Measurements from ENCODE around the gene MYL7. TPM values are rescaled to one million over a fixed set of nuclear protein-coding genes. Genes with fewer than 3 reads are reported as not detected.

MYL7 gene
- polyA plus RNA-seq, 2 donors: 0.12 to 0.53 TPM

- peaks cover 3 to 4% of the 10 kb centered on the region in 2 donors for H3K4me1 ChIP-seq (ENCODE audit: control insufficient read depth in 2 of 2, insufficient read depth in 2 of 2, low read length in 1 of 2)
- peak within 1 kb of the TSS; percentile 62 to 83 for H3K4me3 ChIP-seq (ENCODE audit: low read depth in 1 of 2, low read length in 2 of 2)
- H3K27ac ChIP-seq (ENCODE audit: low read depth in 2 of 2, low read length in 1 of 2): peak within 1 kb of the TSS; percentile 79 to 93
- H3K27me3 ChIP-seq (ENCODE audit: control insufficient read depth in 1 of 2, insufficient read depth in 2 of 2, low read length in 2 of 2): no peaks in the 10 kb centered on the region
- no peaks in the 10 kb centered on the region for H3K9me3 ChIP-seq (ENCODE audit: control insufficient read depth in 2 of 2, insufficient read depth in 1 of 2, low read depth in 1 of 2, low read length in 1 of 2)
- 0 to 1% methylated on average over 85 to 86 of the region's 86 CpGs for WGBS, 2 donors
- peaks cover 3 to 15% of the 10 kb centered on the region in 2 donors for H3K36me3 ChIP-seq (ENCODE audit: control insufficient read depth in 2 of 2, insufficient read depth in 2 of 2, low read length in 1 of 2)
Measured at GRCh38 chr7:44123190-44124003, 17.7 kb downstream of the MYL7 start, which contains the start of gene POLD2. TSS of gene POLD2 (minus strand) at chr7:44123548. CDS start at chr7:44122053, 1,495 bp downstream.

DNA sequence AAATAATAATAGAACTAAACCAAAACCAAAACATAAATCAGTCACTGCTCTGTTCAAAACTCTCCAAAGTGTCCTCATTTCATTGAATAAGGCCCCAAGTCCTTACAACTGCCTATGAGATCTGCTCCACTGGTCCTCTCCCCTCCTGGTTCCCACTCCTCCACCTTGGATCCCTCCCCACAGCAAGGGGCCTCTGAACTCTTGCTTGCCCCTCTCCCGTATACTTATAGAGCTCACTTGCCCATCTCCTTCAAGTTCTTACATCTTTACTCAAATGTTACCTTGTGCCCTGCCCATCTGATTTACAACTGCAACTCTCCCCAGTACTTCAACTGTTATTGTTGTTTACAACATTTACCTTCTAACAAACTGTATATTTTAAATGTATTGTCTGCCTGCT is 18.6 kb downstream of the MYL7 start:
- H3K27ac ChIP-seq (ENCODE audit: low read depth in 2 of 2, low read length in 1 of 2): peak overlapping the region; percentile 14 to 41
- H3K9me3 ChIP-seq (ENCODE audit: control insufficient read depth in 2 of 2, insufficient read depth in 1 of 2, low read depth in 1 of 2, low read length in 1 of 2): no peaks in the 10 kb centered on the region
- H3K27me3 ChIP-seq (ENCODE audit: control insufficient read depth in 1 of 2, insufficient read depth in 2 of 2, low read length in 2 of 2): no peaks in the 10 kb centered on the region
- H3K36me3 ChIP-seq (ENCODE audit: control insufficient read depth in 2 of 2, insufficient read depth in 2 of 2, low read length in 1 of 2): peaks cover 6 to 22% of the 10 kb centered on the region in 2 donors
- 42 to 46% methylated on average over 1 of the region's 1 CpG for WGBS, 2 donors
- H3K4me3 ChIP-seq (ENCODE audit: low read depth in 1 of 2, low read length in 2 of 2): peak overlapping the region; percentile 62 to 83
- peaks cover 3 to 4% of the 10 kb centered on the region in 2 donors for H3K4me1 ChIP-seq (ENCODE audit: control insufficient read depth in 2 of 2, insufficient read depth in 2 of 2, low read length in 1 of 2)

DNA sequence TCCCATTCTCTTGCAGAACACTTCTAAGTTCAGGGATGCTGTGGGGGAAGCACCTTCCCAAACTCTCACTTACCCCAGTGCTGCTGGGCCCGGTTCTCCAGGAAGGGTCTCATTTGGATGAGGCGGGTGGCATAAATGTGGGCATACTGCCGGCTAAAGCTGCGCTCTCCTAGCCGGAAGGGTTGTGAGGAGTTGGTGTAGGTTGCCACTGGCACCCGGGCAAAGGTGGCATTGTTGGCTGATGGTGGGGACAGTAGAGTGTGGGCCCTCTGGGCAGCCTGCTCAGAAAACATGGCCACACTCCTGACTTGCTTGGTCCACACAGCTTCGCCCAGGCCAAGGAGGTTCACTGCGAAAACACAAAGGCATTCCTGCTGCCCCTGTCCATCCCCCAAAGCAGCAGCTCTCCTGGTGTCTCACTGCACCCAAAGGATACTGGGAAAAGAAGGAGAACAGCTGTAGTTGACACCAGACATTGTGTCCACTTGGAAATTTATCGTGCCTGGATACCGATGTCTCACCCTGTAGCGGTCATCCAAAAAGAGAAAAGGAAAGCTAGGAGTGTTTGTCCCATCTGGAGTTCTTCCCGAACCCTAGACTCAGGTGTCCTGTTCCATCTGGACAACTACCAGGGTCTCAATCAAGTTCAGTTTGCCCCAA is 19.2 kb downstream of the MYL7 start:
- H3K27me3 ChIP-seq (ENCODE audit: control insufficient read depth in 1 of 2, insufficient read depth in 2 of 2, low read length in 2 of 2): no peaks in the 10 kb centered on the region
- H3K36me3 ChIP-seq (ENCODE audit: control insufficient read depth in 2 of 2, insufficient read depth in 2 of 2, low read length in 1 of 2): peaks cover 7 to 27% of the 10 kb centered on the region in 2 donors
- H3K4me3 ChIP-seq (ENCODE audit: low read depth in 1 of 2, low read length in 2 of 2): peak overlapping the region in 1 of 2 donors; percentile 62
- H3K4me1 ChIP-seq (ENCODE audit: control insufficient read depth in 2 of 2, insufficient read depth in 2 of 2, low read length in 1 of 2): peaks cover 3 to 7% of the 10 kb centered on the region in 2 donors
- 84 to 91% methylated on average over 12 of the region's 12 CpGs for WGBS, 2 donors
- no peak overlapping the region for H3K27ac ChIP-seq (ENCODE audit: low read depth in 2 of 2, low read length in 1 of 2)
- H3K9me3 ChIP-seq (ENCODE audit: control insufficient read depth in 2 of 2, insufficient read depth in 1 of 2, low read depth in 1 of 2, low read length in 1 of 2): no peaks in the 10 kb centered on the region

GRCh38 chr7:44120395-44120794 is 20.7 kb downstream of the MYL7 start:
- no peak overlapping the region for H3K4me3 ChIP-seq (ENCODE audit: low read depth in 1 of 2, low read length in 2 of 2)
- 80 to 90% methylated on average over 6 of the region's 6 CpGs for WGBS, 2 donors
- peaks cover 13 to 42% of the 10 kb centered on the region in 2 donors for H3K36me3 ChIP-seq (ENCODE audit: control insufficient read depth in 2 of 2, insufficient read depth in 2 of 2, low read length in 1 of 2)
- H3K27me3 ChIP-seq (ENCODE audit: control insufficient read depth in 1 of 2, insufficient read depth in 2 of 2, low read length in 2 of 2): no peaks in the 10 kb centered on the region
- H3K9me3 ChIP-seq (ENCODE audit: control insufficient read depth in 2 of 2, insufficient read depth in 1 of 2, low read depth in 1 of 2, low read length in 1 of 2): no peaks in the 10 kb centered on the region
- peaks cover 3 to 9% of the 10 kb centered on the region in 2 donors for H3K4me1 ChIP-seq (ENCODE audit: control insufficient read depth in 2 of 2, insufficient read depth in 2 of 2, low read length in 1 of 2)
- no peak overlapping the region for H3K27ac ChIP-seq (ENCODE audit: low read depth in 2 of 2, low read length in 1 of 2)

DNA sequence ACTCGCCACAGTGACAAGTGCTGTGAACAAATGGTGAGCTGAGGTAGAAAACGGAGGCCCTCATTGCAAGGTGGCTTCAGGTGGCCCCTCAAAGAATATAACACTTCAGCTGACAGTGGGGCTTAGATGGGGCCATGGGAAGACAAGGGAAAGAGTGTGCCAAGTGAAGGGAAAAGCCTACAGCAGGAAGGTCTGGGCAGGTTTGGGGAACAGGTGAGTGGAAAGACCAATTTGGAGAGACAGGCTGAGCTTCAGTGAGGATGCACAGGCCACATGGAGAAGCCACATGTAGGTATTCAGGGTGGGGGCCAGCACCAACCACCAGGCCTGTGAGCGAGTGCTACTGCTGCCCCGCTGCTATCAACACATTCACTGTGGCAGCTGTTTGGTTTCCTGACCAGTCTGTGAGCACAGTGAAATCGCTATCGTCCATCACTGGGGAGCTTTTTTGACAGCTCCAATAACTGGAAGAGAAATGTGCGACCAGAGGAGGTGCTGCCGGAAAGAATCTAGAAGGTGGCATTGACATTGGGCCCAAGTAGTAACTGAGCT is 21.2 kb downstream of the MYL7 start:
- Histone ChIP-seq H3K27me3 (ENCODE audit: control insufficient read depth in 1 of 2, insufficient read depth in 2 of 2, low read length in 2 of 2) (no peaks in the 10 kb centered on the region), H3K4me3 (ENCODE audit: low read depth in 1 of 2, low read length in 2 of 2) (no peak overlapping the region), H3K36me3 (ENCODE audit: control insufficient read depth in 2 of 2, insufficient read depth in 2 of 2, low read length in 1 of 2) (peaks cover 16 to 45% of the 10 kb centered on the region in 2 donors), H3K9me3 (ENCODE audit: control insufficient read depth in 2 of 2, insufficient read depth in 1 of 2, low read depth in 1 of 2, low read length in 1 of 2) (no peaks in the 10 kb centered on the region), H3K27ac (ENCODE audit: low read depth in 2 of 2, low read length in 1 of 2) (no peak overlapping the region), H3K4me1 (ENCODE audit: control insufficient read depth in 2 of 2, insufficient read depth in 2 of 2, low read length in 1 of 2) (peaks cover 3 to 9% of the 10 kb centered on the region in 2 donors)
- WGBS, 2 donors: 79 to 90% methylated on average over 8 of the region's 8 CpGs

- no peaks in the 10 kb centered on the region for H3K27me3 ChIP-seq (ENCODE audit: control insufficient read depth in 1 of 2, insufficient read depth in 2 of 2, low read length in 2 of 2)
- WGBS, 2 donors: 90 to 93% methylated on average over 13 of the region's 13 CpGs
- peaks cover 9 to 11% of the 10 kb centered on the region in 2 donors for H3K4me1 ChIP-seq (ENCODE audit: control insufficient read depth in 2 of 2, insufficient read depth in 2 of 2, low read length in 1 of 2)
- H3K9me3 ChIP-seq (ENCODE audit: control insufficient read depth in 2 of 2, insufficient read depth in 1 of 2, low read depth in 1 of 2, low read length in 1 of 2): no peaks in the 10 kb centered on the region
- H3K4me3 ChIP-seq (ENCODE audit: low read depth in 1 of 2, low read length in 2 of 2): no peak overlapping the region
- H3K36me3 ChIP-seq (ENCODE audit: control insufficient read depth in 2 of 2, insufficient read depth in 2 of 2, low read length in 1 of 2): peaks cover 21 to 56% of the 10 kb centered on the region in 2 donors
- no peak overlapping the region for H3K27ac ChIP-seq (ENCODE audit: low read depth in 2 of 2, low read length in 1 of 2)
Measured at GRCh38 chr7:44117801-44118429, 23.2 kb downstream of the MYL7 start.

DNA sequence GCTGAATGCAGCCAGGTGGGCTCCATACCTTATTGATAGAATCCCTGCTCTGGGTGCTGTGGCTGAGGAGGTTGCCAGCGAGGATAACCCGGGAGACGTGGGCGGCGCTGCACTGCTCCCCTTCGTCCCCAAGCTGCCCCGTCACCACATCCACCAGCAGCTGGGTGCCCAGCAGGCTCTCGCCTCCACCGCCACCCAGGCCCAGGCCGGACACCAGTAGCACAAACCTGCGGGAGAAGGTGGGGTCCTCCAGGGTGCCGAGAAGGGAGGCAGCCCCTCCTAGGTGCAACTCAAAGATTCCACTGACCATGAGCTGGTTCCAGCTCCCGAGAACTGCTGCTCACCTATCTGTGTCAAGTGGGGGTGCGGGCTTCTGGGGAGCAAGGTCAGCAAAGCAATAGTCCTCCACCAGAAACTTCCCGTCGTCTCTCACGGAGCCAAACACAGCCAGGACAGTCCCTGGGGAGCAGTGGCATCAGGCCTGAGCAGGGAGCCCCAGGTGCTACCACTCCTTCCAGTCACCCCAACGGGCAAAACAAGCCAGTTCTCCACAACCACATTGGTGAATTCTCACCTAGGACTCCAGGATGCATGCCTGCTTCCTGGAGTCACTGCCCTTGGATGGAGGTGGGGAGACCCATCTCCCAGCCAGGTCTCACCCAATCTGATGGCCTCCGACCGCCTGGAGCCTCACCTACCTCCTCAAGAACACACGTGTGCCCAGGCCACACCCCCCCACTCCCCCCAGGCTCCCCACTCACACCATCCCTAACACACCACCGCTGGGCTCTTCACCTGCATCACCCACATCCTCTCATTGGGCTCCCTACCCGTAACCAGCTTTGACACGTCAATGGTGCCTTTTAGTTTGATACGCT is 24.1 kb downstream of the MYL7 start:
- H3K27ac ChIP-seq (ENCODE audit: low read depth in 2 of 2, low read length in 1 of 2): no peak overlapping the region
- WGBS, 2 donors: 88 to 89% methylated on average over 25 of the region's 25 CpGs
- H3K4me1 ChIP-seq (ENCODE audit: control insufficient read depth in 2 of 2, insufficient read depth in 2 of 2, low read length in 1 of 2): peaks cover 9 to 16% of the 10 kb centered on the region in 2 donors
- H3K36me3 ChIP-seq (ENCODE audit: control insufficient read depth in 2 of 2, insufficient read depth in 2 of 2, low read length in 1 of 2): peaks cover 21 to 56% of the 10 kb centered on the region in 2 donors
- H3K4me3 ChIP-seq (ENCODE audit: low read depth in 1 of 2, low read length in 2 of 2): no peak overlapping the region
- H3K9me3 ChIP-seq (ENCODE audit: control insufficient read depth in 2 of 2, insufficient read depth in 1 of 2, low read depth in 1 of 2, low read length in 1 of 2): no peaks in the 10 kb centered on the region
- no peaks in the 10 kb centered on the region for H3K27me3 ChIP-seq (ENCODE audit: control insufficient read depth in 1 of 2, insufficient read depth in 2 of 2, low read length in 2 of 2)

DNA sequence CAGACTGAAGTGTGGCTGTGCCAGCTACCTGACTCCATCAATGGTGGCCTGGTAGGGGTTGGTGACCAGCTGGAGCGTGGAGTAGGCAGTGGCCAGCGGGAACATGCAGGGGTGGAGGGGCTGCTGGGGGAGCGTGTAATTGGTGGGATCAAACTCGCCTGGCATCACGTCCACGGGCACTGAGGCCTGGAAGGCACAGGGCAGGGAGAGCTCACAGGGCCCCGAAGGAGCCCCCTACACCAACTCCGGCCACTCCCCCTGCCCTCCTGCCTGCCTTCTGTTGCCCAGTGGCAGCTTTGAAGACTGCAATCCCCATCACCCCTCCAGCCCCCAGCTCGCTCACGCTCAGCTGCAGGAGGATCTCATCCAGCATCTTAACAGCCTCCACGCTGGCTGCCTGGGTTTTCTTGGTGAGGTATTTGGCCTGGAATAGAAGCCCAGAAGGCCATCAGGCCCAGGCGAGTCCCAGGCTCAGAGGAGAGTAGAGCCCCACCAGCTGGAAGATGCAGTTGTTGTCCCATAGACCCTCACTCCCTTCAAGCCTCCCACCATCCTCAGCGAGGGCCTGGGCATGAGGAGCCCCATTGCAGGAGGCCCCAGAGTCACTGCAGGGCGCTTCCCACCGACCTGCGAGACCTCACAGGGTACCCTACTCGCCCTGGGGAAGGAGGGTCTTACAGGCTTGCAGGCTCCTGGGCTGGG is 24.9 kb downstream of the MYL7 start:
- Histone ChIP-seq H3K27ac (ENCODE audit: low read depth in 2 of 2, low read length in 1 of 2) (no peak overlapping the region), H3K27me3 (ENCODE audit: control insufficient read depth in 1 of 2, insufficient read depth in 2 of 2, low read length in 2 of 2) (no peaks in the 10 kb centered on the region), H3K36me3 (ENCODE audit: control insufficient read depth in 2 of 2, insufficient read depth in 2 of 2, low read length in 1 of 2) (peaks cover 21 to 59% of the 10 kb centered on the region in 2 donors), H3K9me3 (ENCODE audit: control insufficient read depth in 2 of 2, insufficient read depth in 1 of 2, low read depth in 1 of 2, low read length in 1 of 2) (no peaks in the 10 kb centered on the region), H3K4me1 (ENCODE audit: control insufficient read depth in 2 of 2, insufficient read depth in 2 of 2, low read length in 1 of 2) (peaks cover 6 to 13% of the 10 kb centered on the region in 2 donors), H3K4me3 (ENCODE audit: low read depth in 1 of 2, low read length in 2 of 2) (no peak overlapping the region)
- 88 to 93% methylated on average over 16 to 17 of the region's 17 CpGs for WGBS, 2 donors
